Measurements from ENCODE around the gene EEIG1.

The EEIG1 gene

GRCh38 chr9:127999461-127999860 lies 18.7 kb upstream of the EEIG1 start:
- H3K27me3 ChIP-seq (ENCODE audit: insufficient read depth, insufficient read length) = no peaks in the 10 kb centered on the region
- no peak for TF ChIP-seq ZNF274 (IDR thresholded peaks at IDR 0.05; ENCODE audit: low read depth, low read length)
- no peak for TF ChIP-seq YY1 (IDR thresholded peaks at IDR 0.05; ENCODE audit: insufficient read depth, insufficient read length)
- TF ChIP-seq SUZ12 (IDR thresholded peaks at IDR 0.05; ENCODE audit: extremely low read depth, insufficient read depth, insufficient read length) = no peak
- no peak for DNase-seq (ENCODE audit: low read depth, low spot score)
- no peaks in the 10 kb centered on the region for H3K9me3 ChIP-seq (ENCODE audit: insufficient read depth, low read length)
- H3K9ac ChIP-seq (ENCODE audit: insufficient read length, low read depth) = no peak overlapping the region
- H3K4me3 ChIP-seq (ENCODE audit: insufficient read length, low read depth) = no peak overlapping the region
- no peaks in the 10 kb centered on the region for H3K36me3 ChIP-seq (ENCODE audit: insufficient read depth, insufficient read length, low read length)
- peaks cover 13% of the 10 kb centered on the region for H3K4me1 ChIP-seq (ENCODE audit: insufficient read depth, insufficient read length)

GRCh38 chr9:127993721-127994120 lies 12.9 kb upstream of the EEIG1 start:
- Histone ChIP-seq H3K9me3 (ENCODE audit: insufficient read depth, low read length) (no peaks in the 10 kb centered on the region), H3K36me3 (ENCODE audit: insufficient read depth, insufficient read length, low read length) (no peaks in the 10 kb centered on the region), H3K4me3 (ENCODE audit: insufficient read length, low read depth) (no peak overlapping the region), H3K27me3 (ENCODE audit: insufficient read depth, insufficient read length) (no peaks in the 10 kb centered on the region), H3K4me1 (ENCODE audit: insufficient read depth, insufficient read length) (peaks cover 2% of the 10 kb centered on the region), H3K9ac (ENCODE audit: insufficient read length, low read depth) (no peak overlapping the region)
- TF ChIP-seq SUZ12 (IDR thresholded peaks at IDR 0.05; ENCODE audit: extremely low read depth, insufficient read depth, insufficient read length) (no peak), ZNF274 (IDR thresholded peaks at IDR 0.05; ENCODE audit: low read depth, low read length) (no peak), YY1 (IDR thresholded peaks at IDR 0.05; ENCODE audit: insufficient read depth, insufficient read length) (no peak)
- DNase-seq (ENCODE audit: low read depth, low spot score) = no peak

- no peak overlapping the region for H3K9ac ChIP-seq (ENCODE audit: insufficient read length, low read depth)
- no peaks in the 10 kb centered on the region for H3K36me3 ChIP-seq (ENCODE audit: insufficient read depth, insufficient read length, low read length)
- no peak for DNase-seq (ENCODE audit: low read depth, low spot score)
- H3K27me3 ChIP-seq (ENCODE audit: insufficient read depth, insufficient read length) = no peaks in the 10 kb centered on the region
- TF ChIP-seq SUZ12 (IDR thresholded peaks at IDR 0.05; ENCODE audit: extremely low read depth, insufficient read depth, insufficient read length) (no peak), ZNF274 (IDR thresholded peaks at IDR 0.05; ENCODE audit: low read depth, low read length) (no peak), YY1 (IDR thresholded peaks at IDR 0.05; ENCODE audit: insufficient read depth, insufficient read length) (no peak)
- H3K9me3 ChIP-seq (ENCODE audit: insufficient read depth, low read length) = no peaks in the 10 kb centered on the region
- no peak overlapping the region for H3K4me3 ChIP-seq (ENCODE audit: insufficient read length, low read depth)
- H3K4me1 ChIP-seq (ENCODE audit: insufficient read depth, insufficient read length) = peaks cover 2% of the 10 kb centered on the region
Observed at GRCh38 chr9:127991757-127992274, 11.0 kb upstream of the EEIG1 start.

GRCh38 chr9:127991017-127991756 lies 10.4 kb upstream of the EEIG1 start:
- Histone ChIP-seq H3K36me3 (ENCODE audit: insufficient read depth, insufficient read length, low read length) (no peaks in the 10 kb centered on the region), H3K4me3 (ENCODE audit: insufficient read length, low read depth) (no peak overlapping the region), H3K9ac (ENCODE audit: insufficient read length, low read depth) (no peak overlapping the region), H3K4me1 (ENCODE audit: insufficient read depth, insufficient read length) (peaks cover 2% of the 10 kb centered on the region), H3K27me3 (ENCODE audit: insufficient read depth, insufficient read length) (no peaks in the 10 kb centered on the region), H3K9me3 (ENCODE audit: insufficient read depth, low read length) (no peaks in the 10 kb centered on the region)
- TF ChIP-seq SUZ12 (IDR thresholded peaks at IDR 0.05; ENCODE audit: extremely low read depth, insufficient read depth, insufficient read length) = no peak
- no peak for TF ChIP-seq ZNF274 (IDR thresholded peaks at IDR 0.05; ENCODE audit: low read depth, low read length)
- TF ChIP-seq YY1 (IDR thresholded peaks at IDR 0.05; ENCODE audit: insufficient read depth, insufficient read length) = no peak
- no peak for DNase-seq (ENCODE audit: low read depth, low spot score)

GRCh38 chr9:127990554-127990953 lies 9.8 kb upstream of the EEIG1 start:
- Histone ChIP-seq H3K27me3 (ENCODE audit: insufficient read depth, insufficient read length) (no peaks in the 10 kb centered on the region), H3K36me3 (ENCODE audit: insufficient read depth, insufficient read length, low read length) (no peaks in the 10 kb centered on the region), H3K9ac (ENCODE audit: insufficient read length, low read depth) (no peak overlapping the region), H3K4me1 (ENCODE audit: insufficient read depth, insufficient read length) (peaks cover 2% of the 10 kb centered on the region), H3K9me3 (ENCODE audit: insufficient read depth, low read length) (no peaks in the 10 kb centered on the region), H3K4me3 (ENCODE audit: insufficient read length, low read depth) (no peak overlapping the region)
- no peak for TF ChIP-seq SUZ12 (IDR thresholded peaks at IDR 0.05; ENCODE audit: extremely low read depth, insufficient read depth, insufficient read length)
- DNase-seq (ENCODE audit: low read depth, low spot score) = no peak

- no peaks in the 10 kb centered on the region for H3K9me3 ChIP-seq (ENCODE audit: insufficient read depth, low read length)
- DNase-seq (ENCODE audit: low read depth, low spot score) = no peak
- no peaks in the 10 kb centered on the region for H3K27me3 ChIP-seq (ENCODE audit: insufficient read depth, insufficient read length)
- TF ChIP-seq YY1 (IDR thresholded peaks at IDR 0.05; ENCODE audit: insufficient read depth, insufficient read length) (no peak), ZNF274 (IDR thresholded peaks at IDR 0.05; ENCODE audit: low read depth, low read length) (no peak), SUZ12 (IDR thresholded peaks at IDR 0.05; ENCODE audit: extremely low read depth, insufficient read depth, insufficient read length) (no peak)
- H3K9ac ChIP-seq (ENCODE audit: insufficient read length, low read depth) = no peak overlapping the region
- H3K4me1 ChIP-seq (ENCODE audit: insufficient read depth, insufficient read length) = peaks cover 5% of the 10 kb centered on the region
- H3K36me3 ChIP-seq (ENCODE audit: insufficient read depth, insufficient read length, low read length) = no peaks in the 10 kb centered on the region
- H3K4me3 ChIP-seq (ENCODE audit: insufficient read length, low read depth) = no peak overlapping the region
Observed at GRCh38 chr9:127989094-127989493, 8.3 kb upstream of the EEIG1 start.

- Histone ChIP-seq H3K4me3 (ENCODE audit: insufficient read length, low read depth) (no peak overlapping the region), H3K9ac (ENCODE audit: insufficient read length, low read depth) (no peak overlapping the region), H3K27me3 (ENCODE audit: insufficient read depth, insufficient read length) (no peaks in the 10 kb centered on the region), H3K36me3 (ENCODE audit: insufficient read depth, insufficient read length, low read length) (no peaks in the 10 kb centered on the region), H3K4me1 (ENCODE audit: insufficient read depth, insufficient read length) (peaks cover 15% of the 10 kb centered on the region), H3K9me3 (ENCODE audit: insufficient read depth, low read length) (no peaks in the 10 kb centered on the region)
- no peak for DNase-seq (ENCODE audit: low read depth, low spot score)
- TF ChIP-seq YY1 (IDR thresholded peaks at IDR 0.05; ENCODE audit: insufficient read depth, insufficient read length) (no peak), SUZ12 (IDR thresholded peaks at IDR 0.05; ENCODE audit: extremely low read depth, insufficient read depth, insufficient read length) (no peak), ZNF274 (IDR thresholded peaks at IDR 0.05; ENCODE audit: low read depth, low read length) (no peak)
Observed at GRCh38 chr9:127987103-127987614, 6.4 kb upstream of the EEIG1 start.

All from NT2/D1 (cell line).